ENCODE measurements around the gene PHKA2.

DNA sequence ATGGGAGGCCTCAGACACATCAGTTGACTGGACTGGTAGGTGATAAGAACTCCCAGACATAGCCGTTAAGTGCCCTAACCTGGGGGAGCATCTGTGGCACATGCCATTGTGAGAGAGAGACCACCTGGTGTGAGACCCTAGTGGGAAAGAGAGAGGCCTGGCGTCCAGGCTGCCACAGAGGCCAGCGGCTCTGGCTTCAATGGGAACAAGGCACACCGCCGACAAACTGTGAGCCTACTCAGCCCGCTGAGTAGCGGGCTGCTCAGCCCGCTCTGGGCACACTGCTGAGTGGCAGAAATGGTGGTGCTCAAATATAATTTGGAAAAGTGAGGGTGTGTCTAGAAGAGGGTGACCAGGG lies 34.0 kb downstream of the PHKA2 start:
- TF ChIP-seq, protein P1, sequence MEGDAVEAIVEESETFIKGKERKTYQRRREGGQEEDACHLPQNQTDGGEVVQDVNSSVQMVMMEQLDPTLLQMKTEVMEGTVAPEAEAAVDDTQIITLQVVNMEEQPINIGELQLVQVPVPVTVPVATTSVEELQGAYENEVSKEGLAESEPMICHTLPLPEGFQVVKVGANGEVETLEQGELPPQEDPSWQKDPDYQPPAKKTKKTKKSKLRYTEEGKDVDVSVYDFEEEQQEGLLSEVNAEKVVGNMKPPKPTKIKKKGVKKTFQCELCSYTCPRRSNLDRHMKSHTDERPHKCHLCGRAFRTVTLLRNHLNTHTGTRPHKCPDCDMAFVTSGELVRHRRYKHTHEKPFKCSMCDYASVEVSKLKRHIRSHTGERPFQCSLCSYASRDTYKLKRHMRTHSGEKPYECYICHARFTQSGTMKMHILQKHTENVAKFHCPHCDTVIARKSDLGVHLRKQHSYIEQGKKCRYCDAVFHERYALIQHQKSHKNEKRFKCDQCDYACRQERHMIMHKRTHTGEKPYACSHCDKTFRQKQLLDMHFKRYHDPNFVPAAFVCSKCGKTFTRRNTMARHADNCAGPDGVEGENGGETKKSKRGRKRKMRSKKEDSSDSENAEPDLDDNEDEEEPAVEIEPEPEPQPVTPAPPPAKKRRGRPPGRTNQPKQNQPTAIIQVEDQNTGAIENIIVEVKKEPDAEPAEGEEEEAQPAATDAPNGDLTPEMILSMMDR (conservative IDR thresholded peaks at IDR 0.05; ENCODE audit: low read length) = no peak
- TF ChIP-seq EZH2phosphoT487 (IDR thresholded peaks at IDR 0.05; ENCODE audit: borderline replicate concordance) = no peak

All from Loucy (cell line).